Left colon (tissue), 2 donors: ENCODE data around the gene TOM1L2. TPM values are rescaled to one million over a fixed set of nuclear protein-coding genes. Genes with fewer than 3 reads are reported as not detected.
"Not testable (repeated sequence)": the region's sequence is repeated elsewhere in the genome, so short reads cannot be mapped to it uniquely, and the experiment has no call there.

Experiments
- ATAC-seq: fragments of 200-7000 bp; cut with Tn5 transposase; one replicate; pipeline ENCODE4 v1.9.1; 2020; ENCODE audit warnings: mild to moderate bottlenecking, moderate library complexity
- DNase-seq, 2 donors: peaks; one replicate each; pipeline ENCODE4 v3.0.0-alpha.2; 2020
- intact Hi-C, 2 donors: fragments of 100-400 bp; cut with DNase I in 1 of 2; cut with micrococcal nuclease in 1 of 2; formaldehyde crosslinking; loops; one replicate each; pipeline versions ENCODE4 v1.11.2 to v1.14.0; 2022; cut with DNase I, micrococcal nuclease
- total RNA-seq, 2 donors: library from RNA; stranded (reverse); fragmentation: NEBNext Ultra II Directional; extraction: Animal tissue kit (Norgen Biotek cat#: 25700); gene quantifications; one replicate each; pipeline ENCODE4 v1.2.1, GENCODE V29; 2021
- donor health status: DM: no; HTN: no; CAD: no.
- donor health status: DM: yes; HTN: yes; CAD: no.

Gene TOM1L2
- total RNA-seq, 2 donors from 2014 or later, result 55.5 to 72.9 TPM

DNA sequence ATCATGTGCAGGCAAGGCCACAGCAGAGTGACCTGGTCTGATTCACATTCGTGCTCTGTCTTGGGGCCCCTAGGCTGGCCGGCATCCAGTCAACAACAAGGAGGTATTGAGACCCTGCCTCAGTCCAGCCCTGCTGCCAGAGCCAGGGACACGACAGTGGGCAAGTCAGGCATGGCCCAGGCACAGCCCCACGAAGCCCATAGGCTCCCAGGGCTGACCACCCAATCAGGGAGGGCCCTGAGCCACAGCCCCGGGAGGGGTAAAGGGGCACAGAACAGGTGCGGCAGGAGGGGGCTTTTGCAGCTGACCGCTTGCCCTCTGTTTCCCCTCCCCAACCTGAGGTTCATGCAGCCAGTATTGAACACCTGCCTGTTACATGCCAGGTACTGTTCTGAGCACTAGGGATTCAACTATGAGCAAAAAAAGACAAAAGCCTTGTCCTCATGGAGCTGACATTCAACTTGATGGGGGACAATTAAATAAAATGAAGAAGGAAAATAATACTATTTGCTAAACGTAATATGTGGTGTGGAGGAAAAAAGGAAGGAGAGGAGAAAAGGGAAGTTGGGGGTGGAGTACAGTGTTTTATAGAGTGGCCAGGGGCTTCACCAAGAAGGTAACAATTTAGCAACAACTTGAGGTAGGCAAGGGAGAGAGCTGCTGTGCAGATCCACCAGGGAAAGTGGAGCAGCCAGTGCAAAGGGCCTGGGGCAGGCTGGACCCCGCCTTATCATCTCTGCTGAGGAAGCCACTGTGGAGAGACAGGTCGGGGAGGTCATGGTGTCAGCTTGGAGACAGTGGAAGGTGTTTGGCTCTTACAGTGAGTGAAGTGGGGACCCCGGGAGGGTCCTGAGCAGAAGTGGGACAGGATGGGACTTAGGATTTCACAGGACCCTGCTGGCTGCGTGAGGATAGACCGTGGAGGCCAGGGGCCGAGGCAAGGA lies 6.6 kb upstream of the TOM1L2 start:
- intact Hi-C loops, result no loop called here
- DNase-seq (no peak), ATAC-seq (no peak)

DNA sequence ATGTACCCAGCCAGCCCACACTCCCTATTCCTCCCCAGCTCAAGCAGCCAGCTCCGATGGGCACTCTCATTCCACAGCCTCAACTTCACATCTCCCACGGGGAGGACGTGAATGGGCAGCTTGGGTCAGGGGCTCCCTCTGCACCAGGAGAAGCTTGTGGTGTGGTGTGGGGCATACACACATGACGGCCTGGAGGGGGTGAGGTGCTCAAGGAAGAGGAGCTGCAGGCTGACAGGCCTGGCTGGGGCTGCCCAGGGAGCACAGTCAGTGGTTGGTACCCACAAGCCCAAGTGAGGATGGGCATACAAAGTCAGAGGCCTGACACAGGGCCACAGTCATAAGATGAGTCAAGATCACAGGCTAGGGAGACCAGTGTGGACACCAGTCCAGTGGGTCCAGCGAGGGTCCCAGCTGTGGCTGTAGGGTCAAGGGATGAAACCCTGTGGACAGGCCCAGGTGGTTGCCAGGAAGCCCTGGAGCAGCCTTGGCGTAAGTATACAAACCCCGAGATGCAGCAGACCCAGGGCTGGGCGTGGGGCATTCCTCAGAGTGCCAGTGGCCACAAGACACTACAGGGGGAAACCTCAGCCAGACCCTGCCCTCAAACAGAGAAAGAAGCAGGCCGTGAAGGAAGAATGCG lies 4.9 kb upstream of the TOM1L2 start:
- DNase-seq (no peak), ATAC-seq (no peak)
- intact Hi-C loops, result no loop called here

DNA sequence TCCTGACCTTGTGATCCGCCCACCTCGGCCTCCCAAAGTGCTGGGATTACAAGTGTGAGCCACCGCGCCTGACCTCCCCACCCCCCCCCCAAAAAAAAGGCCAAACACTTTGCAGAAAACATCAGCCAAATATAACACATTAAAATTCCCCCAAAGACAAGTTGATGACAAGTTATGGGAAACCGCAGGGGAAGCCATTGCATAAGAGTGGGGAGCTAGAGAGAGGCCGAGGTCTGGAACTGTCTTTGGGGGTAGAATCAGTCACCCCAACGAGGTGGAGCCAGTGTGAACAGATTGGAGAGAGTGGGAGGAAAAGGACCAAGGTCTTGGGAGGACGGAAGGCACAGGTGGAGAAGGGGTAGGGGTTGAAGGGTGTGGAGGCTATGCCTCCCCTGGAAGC lies 3.2 kb upstream of the TOM1L2 start:
- intact Hi-C loops, result no loop called here
- no peak for ATAC-seq
- no peak for DNase-seq

DNA sequence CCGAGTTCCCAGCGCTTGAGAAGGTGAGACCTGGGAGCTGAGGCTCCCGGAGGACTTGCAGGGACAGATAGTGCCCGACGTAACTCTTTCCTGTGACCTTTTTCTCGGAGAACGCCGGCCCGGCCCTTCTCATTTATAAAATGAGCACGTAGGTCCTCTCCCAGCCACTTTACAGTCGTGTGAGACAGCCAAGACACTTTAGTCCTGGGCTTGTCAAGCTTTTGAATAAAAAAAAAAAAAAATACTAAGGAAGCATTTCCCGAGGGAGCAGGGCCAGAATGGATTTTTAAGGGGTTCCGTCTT lies 703 bp upstream of the TOM1L2 start:
- DNase-seq, result no peak
- no peak for ATAC-seq
- intact Hi-C loops, result no loop called here

DNA sequence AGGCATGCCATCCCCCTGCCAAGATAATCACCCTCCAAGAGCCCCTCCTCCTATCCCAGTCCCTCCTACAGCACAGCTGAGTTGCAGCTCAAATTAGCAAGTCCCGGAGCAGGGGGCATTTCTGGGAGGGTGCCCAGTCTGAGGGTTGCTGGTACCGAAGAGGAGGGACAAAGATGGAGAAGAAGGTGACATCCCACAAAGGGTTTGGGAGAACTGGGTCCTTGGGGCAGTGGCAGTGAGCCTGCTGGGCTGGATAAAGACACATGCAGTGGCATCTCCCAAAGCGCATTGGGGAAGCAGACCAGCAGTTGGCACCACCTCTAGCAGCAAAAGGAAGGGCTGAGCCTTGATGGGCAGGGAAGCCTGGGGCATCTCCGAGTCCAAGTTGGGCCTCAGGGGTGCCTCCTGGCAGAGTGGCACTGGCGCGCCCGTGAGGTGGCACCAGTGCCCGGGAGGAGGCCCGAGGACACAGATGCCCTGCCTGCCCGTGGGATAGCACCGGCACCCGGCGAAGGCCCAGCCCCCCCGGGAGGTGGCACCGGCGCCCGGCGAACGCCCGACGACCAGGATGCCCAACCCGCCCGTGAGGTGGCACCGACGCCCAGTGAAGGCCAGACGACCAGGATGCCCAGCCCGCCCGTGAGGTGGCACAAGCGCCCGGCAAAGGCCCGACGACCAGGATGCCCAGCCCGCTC lies 622 bp downstream of the TOM1L2 start:
- intact Hi-C loops, result no loop called here
- ATAC-seq (peak; percentile 27), DNase-seq (peak; percentile 49 to 58)

DNA sequence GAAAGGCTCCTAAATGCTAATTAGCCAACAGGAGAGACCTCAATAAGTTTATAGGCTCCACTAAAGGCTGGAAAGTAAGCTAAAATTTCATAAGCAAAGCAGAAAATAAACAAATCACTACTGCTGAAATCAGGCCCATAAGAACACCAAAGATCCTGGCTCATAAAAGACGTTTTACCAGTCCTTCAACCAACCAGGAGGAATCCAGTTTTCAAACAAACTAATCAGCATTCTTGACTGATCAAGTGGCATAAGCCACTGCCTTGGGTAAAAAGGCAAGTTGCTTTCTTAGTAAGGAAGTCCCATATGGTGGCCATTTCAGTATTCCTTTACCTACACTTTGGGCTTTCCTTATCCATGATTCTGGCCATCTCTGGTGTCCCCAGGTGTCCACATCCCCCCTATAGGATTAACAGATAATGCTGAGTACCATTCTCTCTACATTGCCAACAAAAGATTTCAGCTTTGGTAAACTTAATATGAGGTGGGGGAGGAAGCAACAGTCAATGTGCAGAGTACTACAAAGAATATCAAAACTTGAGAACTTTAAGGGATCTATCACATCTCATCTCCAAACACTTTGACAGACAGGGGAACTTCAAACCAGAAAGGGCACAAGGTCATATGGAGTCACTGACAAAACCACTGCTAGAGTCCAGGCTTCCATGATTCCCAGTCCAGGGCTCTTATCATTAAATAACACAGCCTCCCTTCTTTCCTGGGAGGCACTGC lies 1.3 kb downstream of the TOM1L2 start:
- intact Hi-C loops, result no loop called here
- DNase-seq (no peak), ATAC-seq (no peak)

DNA sequence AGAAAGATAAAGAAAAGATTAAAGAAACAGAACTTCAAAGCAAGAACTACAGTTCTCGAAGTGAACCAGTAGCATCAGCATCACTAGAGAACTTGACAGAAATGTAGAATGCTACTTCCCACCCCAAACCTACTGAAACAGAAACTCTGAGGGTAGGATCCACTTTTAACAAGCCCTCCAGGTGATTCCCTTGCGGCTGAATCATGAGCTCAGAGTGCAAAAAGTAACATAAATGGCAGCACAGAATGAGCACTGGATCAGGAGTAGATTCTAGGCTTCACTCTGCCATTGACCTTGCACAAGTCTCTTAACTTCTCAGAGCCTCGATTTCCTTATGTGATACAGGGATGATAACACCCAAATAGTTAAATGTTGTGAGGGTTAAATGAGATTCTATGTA lies 5.8 kb downstream of the TOM1L2 start:
- ATAC-seq (no peak), DNase-seq (no peak)
- intact Hi-C loops, result no loop called here

DNA sequence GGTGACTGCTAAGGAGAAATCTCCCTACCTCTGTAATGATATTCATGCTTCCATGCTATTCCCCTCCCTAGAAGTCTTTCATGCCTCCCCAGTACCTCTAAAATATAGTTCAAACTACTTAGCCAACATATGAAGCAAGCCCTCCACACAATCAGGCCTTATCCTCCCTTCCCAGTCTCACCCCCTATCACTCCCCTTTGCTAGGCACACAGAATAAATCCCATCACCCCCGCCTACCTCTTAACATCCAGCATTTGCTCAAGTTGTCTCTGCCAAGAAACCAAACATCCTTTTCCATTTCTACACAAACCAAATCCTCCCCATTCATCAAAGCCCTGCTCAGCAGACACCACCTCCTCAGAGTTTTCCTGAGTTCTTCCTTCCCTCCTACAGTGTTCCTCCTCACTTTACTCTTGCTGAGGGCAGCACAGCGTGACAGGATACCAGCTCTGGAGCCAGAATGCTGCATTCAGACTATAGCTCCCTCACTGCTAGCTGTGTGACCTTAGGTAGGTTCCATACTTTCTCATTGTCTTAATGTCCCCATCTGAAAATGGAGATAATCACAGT lies 7.0 kb downstream of the TOM1L2 start:
- DNase-seq (no peak), ATAC-seq (no peak)
- intact Hi-C loops, result no loop called here

DNA sequence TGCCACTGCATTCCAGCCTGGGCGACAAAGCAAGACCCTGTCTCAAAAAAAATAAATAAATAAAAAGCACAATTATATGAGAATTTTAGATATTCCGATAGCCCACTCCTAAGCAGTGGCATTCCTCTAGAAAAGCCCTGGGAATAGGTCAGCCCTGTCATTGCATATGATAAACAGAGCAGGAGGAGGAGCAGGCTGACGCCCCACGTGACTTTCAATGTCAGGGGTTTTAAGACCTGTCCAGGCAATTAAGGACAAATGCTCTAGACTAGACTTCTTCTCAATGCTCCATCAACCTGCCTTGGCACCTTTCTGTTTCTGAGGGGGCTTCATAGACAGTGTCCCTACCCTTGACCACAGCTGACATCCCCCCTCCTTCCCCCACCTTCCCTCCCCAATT lies 7.5 kb downstream of the TOM1L2 start:
- no peak for ATAC-seq
- intact Hi-C loops, result no loop called here
- DNase-seq, result no peak

DNA sequence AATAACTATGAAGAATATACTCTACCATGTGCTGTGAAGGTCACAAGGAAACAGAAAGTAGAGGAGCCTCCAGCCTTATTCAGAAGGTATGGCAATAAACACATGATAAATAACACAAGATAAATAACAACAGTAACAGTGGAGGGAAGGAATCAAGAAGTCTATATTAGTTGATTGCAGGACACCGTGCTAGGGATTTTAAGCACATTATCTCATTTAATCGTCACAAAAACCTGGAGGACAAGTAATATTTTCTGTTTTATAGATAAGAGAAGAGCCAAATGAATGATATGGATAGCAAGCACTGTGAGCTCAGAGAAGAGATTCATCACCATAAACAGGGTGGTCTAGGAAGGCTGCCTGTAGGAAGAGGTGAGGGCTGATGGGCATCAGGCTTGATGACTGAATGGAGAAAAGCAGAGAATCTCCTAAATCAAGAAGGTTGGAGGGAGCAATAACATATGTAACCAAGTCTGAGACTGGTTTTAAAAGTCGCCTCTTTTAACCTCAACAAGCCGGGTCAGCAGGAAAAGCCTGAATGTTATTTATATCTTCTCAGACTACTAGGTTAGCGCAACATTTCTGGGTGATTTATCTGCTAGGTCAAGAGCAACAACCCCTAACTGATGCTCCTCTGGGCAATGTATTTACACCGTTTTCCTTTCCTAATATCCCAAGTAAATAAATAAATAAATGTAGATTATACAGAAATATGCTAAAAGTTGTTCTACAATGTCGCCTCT lies 8.3 kb downstream of the TOM1L2 start:
- intact Hi-C loops, result no loop called here
- ATAC-seq (no peak), DNase-seq (no peak)

DNA sequence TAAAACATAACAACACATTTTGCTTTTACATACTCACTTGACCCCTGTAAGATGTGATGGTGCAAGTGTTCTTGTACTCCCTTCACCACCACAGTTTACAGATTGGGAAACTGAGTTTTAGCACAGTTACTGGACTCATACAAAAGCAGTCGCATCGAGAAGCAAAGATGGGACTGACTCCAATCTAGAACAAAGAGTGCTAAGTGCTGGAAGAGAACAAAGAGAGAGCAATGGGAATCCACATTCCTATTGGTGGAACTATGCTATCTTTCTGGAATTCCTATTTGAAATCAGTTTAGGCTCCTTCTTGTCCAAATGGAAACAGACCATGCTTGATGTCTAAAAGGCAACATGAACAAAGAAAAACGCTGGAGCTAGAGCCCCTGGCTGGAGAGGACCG lies 9.1 kb downstream of the TOM1L2 start:
- ATAC-seq (no peak), DNase-seq (no peak)
- intact Hi-C loops, result no loop called here

DNA sequence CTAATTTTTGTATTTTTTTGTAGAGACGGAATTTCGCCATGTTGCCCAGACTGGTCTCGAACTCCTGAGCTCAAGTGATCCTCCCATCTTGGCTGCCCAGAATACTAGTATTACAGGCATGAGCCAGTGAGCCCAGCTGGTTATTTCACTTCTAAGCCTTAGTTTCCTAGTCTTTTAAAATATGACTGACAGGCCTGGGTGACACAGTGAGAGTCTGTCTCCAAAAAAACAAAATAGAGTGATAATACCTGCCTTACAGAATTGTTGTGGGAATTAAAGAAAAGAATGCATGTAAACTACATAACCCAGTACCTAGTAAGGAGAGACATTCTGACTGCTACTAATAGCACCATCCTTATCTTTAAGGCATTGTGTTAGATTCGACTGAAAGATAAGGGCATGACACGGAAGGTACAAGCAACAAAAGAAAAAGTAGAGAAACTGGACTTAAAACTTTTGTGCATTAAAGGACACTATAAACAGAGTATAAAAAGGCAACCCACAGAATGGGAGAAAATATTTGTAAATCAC lies 11.6 kb downstream of the TOM1L2 start:
- peak; percentile 21 for ATAC-seq
- intact Hi-C loops, result no loop called here
- DNase-seq, result no peak

DNA sequence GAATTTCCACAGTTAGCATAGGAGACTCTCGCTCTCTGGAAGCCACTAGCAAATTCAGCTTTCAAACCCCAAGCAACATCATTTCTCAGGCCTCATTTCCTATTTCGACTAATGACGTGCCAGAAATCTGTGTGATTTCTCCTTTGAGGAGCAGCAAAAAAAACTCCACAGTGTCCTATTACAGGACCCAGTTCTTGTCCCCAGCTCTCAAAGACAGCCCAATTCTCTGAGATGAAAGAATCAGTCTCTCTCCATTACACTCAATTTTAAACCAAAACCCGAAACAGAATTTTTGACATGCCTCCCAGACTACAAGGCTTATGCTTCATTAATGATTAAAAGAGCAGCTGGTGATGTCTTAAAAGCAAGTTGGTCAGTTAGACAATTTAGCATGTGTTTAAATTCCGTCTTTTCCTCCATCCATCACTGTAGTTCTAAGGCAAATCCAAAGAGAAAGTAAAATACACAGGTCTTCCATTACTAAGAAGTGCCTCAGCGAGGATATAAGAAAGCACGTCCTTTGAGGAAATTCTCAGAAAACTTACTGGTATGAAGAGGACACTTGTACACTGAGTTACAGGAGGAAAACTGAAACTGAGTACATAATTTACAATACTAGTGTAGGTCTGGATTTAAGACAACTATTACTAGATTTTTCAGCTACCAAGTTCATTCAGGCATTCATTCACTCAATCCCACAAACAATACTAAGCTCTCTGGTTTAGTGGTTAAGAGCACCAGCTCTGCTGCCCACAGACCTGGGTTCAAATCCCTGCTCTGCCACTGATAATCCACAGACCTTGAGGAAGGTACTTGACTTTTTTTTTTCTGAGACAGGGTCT lies 12.5 kb downstream of the TOM1L2 start:
- intact Hi-C loops, result no loop called here
- ATAC-seq, result peak; percentile 6
- no peak for DNase-seq

DNA sequence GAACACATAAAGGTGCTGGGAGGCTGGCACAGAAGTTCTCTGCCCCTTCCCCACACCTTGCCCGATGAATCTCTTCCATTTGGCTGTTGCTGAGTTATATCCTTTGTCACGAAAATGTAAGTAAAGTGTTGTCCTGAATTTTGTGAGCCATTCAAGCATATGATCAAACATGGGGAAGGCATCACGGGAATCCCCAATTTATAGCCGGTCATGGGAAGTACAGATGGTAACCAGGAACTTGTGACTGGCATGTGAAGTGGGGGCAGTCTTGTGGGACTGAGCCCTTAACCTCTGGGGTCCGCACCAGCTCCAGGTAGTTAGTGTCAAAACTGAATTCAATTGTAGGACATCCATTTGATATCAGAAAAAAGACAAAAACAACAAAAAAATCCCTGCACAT lies 13.2 kb downstream of the TOM1L2 start:
- intact Hi-C loops, result no loop called here
- ATAC-seq (peak; percentile 0), DNase-seq (no peak)

DNA sequence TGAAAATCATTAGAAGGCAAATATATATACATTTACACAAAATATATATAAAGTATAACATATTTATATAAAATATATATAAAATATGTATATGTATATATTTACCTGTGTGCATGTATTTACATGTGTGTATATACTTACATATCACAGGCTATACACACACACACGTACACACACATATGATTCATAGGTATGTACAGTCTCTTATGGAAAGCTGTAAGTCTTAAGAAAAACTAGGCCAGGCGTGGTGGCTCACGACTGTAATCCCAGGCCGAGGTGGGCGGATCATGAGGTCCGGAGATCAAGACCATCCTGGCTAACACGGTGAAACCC lies 14.7 kb downstream of the TOM1L2 start:
- intact Hi-C loops, result no loop called here
- ATAC-seq, result peak; percentile 13
- DNase-seq, result peak in 1 of 2 donors; percentile 18

DNA sequence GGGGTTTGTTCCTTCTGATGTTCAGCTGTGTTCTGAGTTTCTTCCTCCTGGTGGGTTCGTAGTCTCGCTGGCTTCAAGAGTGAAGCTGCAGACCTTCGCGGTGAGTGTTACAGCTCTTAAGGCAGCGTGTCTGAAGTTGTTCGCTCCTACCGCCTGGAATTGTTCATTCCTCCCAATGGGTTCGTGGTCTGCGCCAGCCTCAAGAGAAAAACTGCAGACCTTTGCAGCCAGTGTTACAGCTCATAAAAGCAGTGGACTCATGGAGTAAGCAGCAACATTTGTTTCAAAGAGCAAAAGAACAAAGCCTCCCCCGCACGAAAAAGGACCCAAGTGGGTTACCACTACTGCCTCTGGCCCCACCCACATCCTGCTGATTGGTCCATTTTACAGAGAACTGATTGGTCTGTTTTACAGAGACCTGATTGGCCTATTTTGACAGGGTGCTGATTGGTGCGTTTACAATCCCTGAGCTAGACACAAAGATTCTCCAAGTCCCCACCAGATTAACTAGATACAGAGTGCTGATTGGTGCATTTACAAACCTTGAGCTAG lies 16.3 kb downstream of the TOM1L2 start:
- ATAC-seq, intact Hi-C loops, DNase-seq: not testable (repeated sequence)

DNA sequence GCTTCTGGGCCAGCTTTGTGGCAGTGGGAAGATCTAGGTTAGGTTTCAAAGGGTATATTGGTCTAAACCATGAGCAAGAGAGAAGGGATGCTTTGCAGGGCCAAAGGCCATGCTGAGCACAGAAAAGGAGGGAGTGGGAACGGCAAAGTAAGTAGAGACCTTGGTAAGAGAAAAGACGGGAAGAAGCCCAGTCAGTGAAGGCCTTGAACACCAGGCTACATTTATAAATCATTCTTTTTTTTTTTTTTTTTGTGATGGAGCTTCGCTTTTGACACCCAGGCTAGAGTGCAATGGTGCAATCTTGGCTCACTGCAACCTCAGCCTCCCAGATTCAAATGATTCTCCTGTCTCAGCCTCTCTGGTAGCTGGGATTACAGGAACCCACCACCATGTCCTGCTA lies 18.1 kb downstream of the TOM1L2 start:
- ATAC-seq (no peak), DNase-seq (no peak)
- intact Hi-C loops, result no loop called here
